CD14-positive monocyte (primary cell): Measurements from ENCODE around the gene KRTAP6-1. TPM values are rescaled to one million over a fixed set of nuclear protein-coding genes. Genes with fewer than 3 reads are reported as not detected.

ENCODE experiments used
- DNase-seq, 3 donors: peaks; one replicate each; pipeline ENCODE4 v3.0.0-alpha.2; 2011 to 2022
- H2AFZ ChIP-seq: 2 replicates; pipeline ENCODE4 v1.6.0; 2012; ENCODE audit warnings: mild to moderate bottlenecking, low read depth, low read length, inconsistent platforms; ENCODE audit not compliant: insufficient read depth, poor library complexity, severe bottlenecking
- H3K27ac ChIP-seq, 2 donors: 1 replicate in 1 of 2; 2 replicates in 1 of 2; pipeline ENCODE4 v1.5.1; 2012 to 2013; ENCODE audit warnings: low read length in 2 of 2, control low read depth in 1 of 2, inconsistent platforms in 1 of 2, low read depth in 1 of 2, mild to moderate bottlenecking in 1 of 2
- H3K27me3 ChIP-seq, 2 donors: one replicate each; pipeline versions ENCODE4 v1.6.0 to v1.6.1; 2011 to 2013; ENCODE audit warnings: low read length in 2 of 2; ENCODE audit not compliant: control insufficient read depth in 2 of 2, insufficient read depth in 2 of 2
- H3K36me3 ChIP-seq, 2 donors: replicated peaks in 1 of 2; 1 replicate in 1 of 2; 2 replicates in 1 of 2; pipeline versions ENCODE4 v1.5.1 to v1.6.1; 2012 to 2013; ENCODE audit warnings: low read length in 2 of 2, control low read depth in 1 of 2, inconsistent platforms in 1 of 2, mild to moderate bottlenecking in 1 of 2; ENCODE audit not compliant: insufficient read depth in 2 of 2, control insufficient read depth in 1 of 2
- H3K4me1 ChIP-seq, 2 donors: 1 replicate in 1 of 2; 2 replicates in 1 of 2; pipeline versions ENCODE4 v1.5.1 to v1.6.1; 2012 to 2013; ENCODE audit warnings: low read length in 2 of 2, control low read depth in 1 of 2, inconsistent platforms in 1 of 2, mild to moderate bottlenecking in 1 of 2, moderate library complexity in 1 of 2; ENCODE audit not compliant: insufficient read depth in 2 of 2, control insufficient read depth in 1 of 2
- H3K4me2 ChIP-seq: replicated peaks from 2 replicates; pipeline ENCODE3; 2012; ENCODE audit warnings: low read length, moderate library complexity, mild to moderate bottlenecking; ENCODE audit not compliant: poor library complexity, severe bottlenecking; ENCODE audit errors: extremely low read depth
- H3K4me3 ChIP-seq, 3 experiments: fragments of 200-600 bp in 1 of 3; sonication (generic) in 1 of 3; replicated peaks in 1 of 3; 1 replicate in 2 of 3; 2 replicates in 1 of 3; pipeline ENCODE4 v1.5.1; 2011 to 2013; ENCODE audit warnings: low read length in 3 of 3, mild to moderate bottlenecking in 3 of 3, control low read depth in 2 of 3, low read depth in 2 of 3, inconsistent platforms in 1 of 3, moderate library complexity in 1 of 3
- H3K79me2 ChIP-seq: 2 replicates; pipeline ENCODE4 v1.6.0; 2012; ENCODE audit warnings: mild to moderate bottlenecking, control low read depth, inconsistent platforms, low read length, moderate library complexity; ENCODE audit not compliant: insufficient read depth
- H3K9ac ChIP-seq: 2 replicates; pipeline ENCODE4 v1.6.0; 2017; ENCODE audit warnings: low read length, mild to moderate bottlenecking; ENCODE audit not compliant: insufficient read depth, poor library complexity, severe bottlenecking
- H3K9me3 ChIP-seq, 2 donors: replicated peaks in 1 of 2; 1 replicate in 1 of 2; 2 replicates in 1 of 2; pipeline versions ENCODE4 v1.5.1 to v1.6.1; 2012 to 2013; ENCODE audit warnings: low read length in 2 of 2, control low read depth in 1 of 2; ENCODE audit not compliant: control insufficient read depth in 1 of 2, insufficient read depth in 1 of 2
- H4K20me1 ChIP-seq: 2 replicates; pipeline ENCODE4 v1.6.0; 2012; ENCODE audit warnings: mild to moderate bottlenecking, low read length, control low read depth, moderate library complexity; ENCODE audit not compliant: insufficient read depth
- H3K27ac Mint-ChIP-seq, 7 donors: one replicate each; pipeline ENCODE4 v1.8.0; 2020; ENCODE audit warnings: mild to moderate bottlenecking in 7 of 7, mixed read lengths in 7 of 7, moderate library complexity in 6 of 7, inconsistent platforms in 2 of 7
- H3K27me3 Mint-ChIP-seq, 3 donors: one replicate each; pipeline ENCODE4 v1.8.0; 2021 to 2022; ENCODE audit warnings: low read depth in 3 of 3, mild to moderate bottlenecking in 3 of 3, mixed read lengths in 3 of 3, moderate library complexity in 3 of 3, inconsistent platforms in 1 of 3
- H3K36me3 Mint-ChIP-seq, 2 donors: one replicate each; pipeline ENCODE4 v1.8.0; 2020; ENCODE audit warnings: mixed read lengths in 2 of 2, inconsistent platforms in 1 of 2, mild to moderate bottlenecking in 1 of 2
- H3K4me1 Mint-ChIP-seq: one replicate; pipeline ENCODE4 v1.8.0; 2020; ENCODE audit warnings: mild to moderate bottlenecking, mixed read lengths
- H3K4me3 Mint-ChIP-seq, 2 donors: one replicate each; pipeline ENCODE4 v1.8.0; 2020; ENCODE audit warnings: mild to moderate bottlenecking in 2 of 2, mixed read lengths in 2 of 2, moderate library complexity in 1 of 2
- H3K9me3 Mint-ChIP-seq, 7 donors: one replicate each; pipeline ENCODE4 v1.8.0; 2020 to 2022; ENCODE audit warnings: mixed read lengths in 7 of 7, mild to moderate bottlenecking in 6 of 7, moderate library complexity in 6 of 7, inconsistent platforms in 2 of 7
- WGBS: methylation state at CpG from one replicate; pipeline ENCODE4 v1.1.5; 2013; ENCODE audit warnings: missing lambda C conversion rate; ENCODE audit not compliant: insufficient coverage; 5-methylcytosine and 5-hydroxymethylcytosine counted together
- intact Hi-C, 2 donors: fragments of 100-400 bp; cut with micrococcal nuclease; formaldehyde crosslinking; loops; one replicate each; pipeline versions ENCODE4 v1.15.0 to v1.15.1; 2023
- polyA plus RNA-seq, 3 donors: library from polyadenylated mRNA; depleted of rRNA in 1 of 3; unstranded in 2 of 3; stranded (reverse) in 1 of 3; fragments of 300-500 nt in 2 of 3; fragments of >200 nt in 1 of 3; fragmentation: Illumina TruSeq in 2 of 3; gene quantifications; 1 replicate in 2 of 3; 2 replicates in 1 of 3; pipeline ENCODE4 v1.2.3, GENCODE V29; 2012 to 2021
- TF ChIP-seq, protein P1 (sequence below): fragments of 200-600 bp; IDR thresholded peaks from one replicate; pipeline ENCODE4 v1.8.0; 2022; ENCODE audit warnings: antibody characterized with exemption, mild to moderate bottlenecking

The KRTAP6-1 gene
- polyA plus RNA-seq, 3 donors = not detected

DNA sequence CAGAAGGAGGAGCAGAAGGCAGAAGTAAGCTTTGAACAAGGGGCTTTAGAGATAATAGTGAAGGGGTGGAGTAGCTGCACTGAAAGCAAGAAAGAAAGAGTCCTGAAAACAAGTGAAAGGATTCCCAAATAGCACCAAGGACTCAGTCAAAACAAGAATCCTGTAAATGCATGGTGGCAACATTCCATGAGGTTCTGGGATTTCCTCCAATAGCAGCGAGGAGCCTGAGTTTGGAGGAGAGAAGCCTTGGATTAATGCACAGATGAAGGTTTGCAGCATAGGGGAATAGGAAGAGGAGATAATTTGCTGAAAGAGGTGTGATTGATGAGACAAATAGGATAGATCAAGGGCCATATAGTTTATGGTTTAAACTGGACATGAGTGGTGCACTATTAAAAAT, 34.4 kb downstream of the KRTAP6-1 start:
- Histone ChIP-seq H4K20me1 (no peaks in the 10 kb centered on the region), H3K27ac (no peak overlapping the region), H2AFZ (no peak overlapping the region), H3K4me1 (no peaks in the 10 kb centered on the region), H3K9ac (no peak overlapping the region), H3K4me2 (no peak overlapping the region), H3K4me3 (no peak overlapping the region), H3K27me3 (no peaks in the 10 kb centered on the region), H3K79me2 (no peaks in the 10 kb centered on the region), H3K36me3 (no peaks in the 10 kb centered on the region), H3K9me3 (peaks cover 0 to 14% of the 10 kb centered on the region in 2 donors)
- Mint-ChIP-seq H3K27ac (no peak overlapping the region), H3K27me3 (no peaks in the 10 kb centered on the region), H3K4me3 (no peak overlapping the region), H3K36me3 (no peaks in the 10 kb centered on the region), H3K9me3 (peaks cover 0 to 7% (median 2%) of the 10 kb centered on the region in 7 donors), H3K4me1 (no peaks in the 10 kb centered on the region)
- TF ChIP-seq, protein P1, sequence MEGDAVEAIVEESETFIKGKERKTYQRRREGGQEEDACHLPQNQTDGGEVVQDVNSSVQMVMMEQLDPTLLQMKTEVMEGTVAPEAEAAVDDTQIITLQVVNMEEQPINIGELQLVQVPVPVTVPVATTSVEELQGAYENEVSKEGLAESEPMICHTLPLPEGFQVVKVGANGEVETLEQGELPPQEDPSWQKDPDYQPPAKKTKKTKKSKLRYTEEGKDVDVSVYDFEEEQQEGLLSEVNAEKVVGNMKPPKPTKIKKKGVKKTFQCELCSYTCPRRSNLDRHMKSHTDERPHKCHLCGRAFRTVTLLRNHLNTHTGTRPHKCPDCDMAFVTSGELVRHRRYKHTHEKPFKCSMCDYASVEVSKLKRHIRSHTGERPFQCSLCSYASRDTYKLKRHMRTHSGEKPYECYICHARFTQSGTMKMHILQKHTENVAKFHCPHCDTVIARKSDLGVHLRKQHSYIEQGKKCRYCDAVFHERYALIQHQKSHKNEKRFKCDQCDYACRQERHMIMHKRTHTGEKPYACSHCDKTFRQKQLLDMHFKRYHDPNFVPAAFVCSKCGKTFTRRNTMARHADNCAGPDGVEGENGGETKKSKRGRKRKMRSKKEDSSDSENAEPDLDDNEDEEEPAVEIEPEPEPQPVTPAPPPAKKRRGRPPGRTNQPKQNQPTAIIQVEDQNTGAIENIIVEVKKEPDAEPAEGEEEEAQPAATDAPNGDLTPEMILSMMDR = no peak
- intact Hi-C loops = no loop called here
- no peak for DNase-seq
- 86% methylated on average over 1 of the region's 1 CpG for WGBS

DNA sequence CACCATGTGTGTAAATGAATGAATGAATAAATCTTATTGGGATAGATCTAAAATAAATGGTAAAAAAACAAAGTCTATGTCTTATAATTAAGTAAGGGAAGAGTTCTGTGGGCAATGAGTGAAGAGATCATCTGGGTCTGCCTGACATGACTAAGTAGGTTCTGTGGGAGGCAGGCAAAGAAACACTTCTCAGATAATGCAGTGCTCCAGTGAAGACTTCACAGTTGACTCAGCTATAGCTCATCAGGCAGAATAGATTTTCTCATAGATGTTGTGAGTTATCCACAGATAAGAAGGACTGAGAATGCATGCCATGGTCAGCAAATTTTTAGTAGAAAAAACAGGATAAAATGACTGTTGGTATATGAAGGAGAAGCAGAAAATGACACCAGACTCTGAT, 36.0 kb downstream of the KRTAP6-1 start:
- no peak overlapping the region for H3K4me3 Mint-ChIP-seq
- no peaks in the 10 kb centered on the region for H3K27me3 Mint-ChIP-seq
- Histone ChIP-seq H3K4me2 (no peak overlapping the region), H3K4me1 (no peaks in the 10 kb centered on the region), H2AFZ (no peak overlapping the region), H3K79me2 (no peaks in the 10 kb centered on the region), H3K27ac (no peak overlapping the region), H3K27me3 (no peaks in the 10 kb centered on the region), H3K9me3 (peaks cover 0 to 6% of the 10 kb centered on the region in 2 donors), H4K20me1 (no peaks in the 10 kb centered on the region), H3K4me3 (no peak overlapping the region), H3K9ac (no peak overlapping the region), H3K36me3 (no peaks in the 10 kb centered on the region)
- TF ChIP-seq, protein P1 = no peak
- no peaks in the 10 kb centered on the region for H3K4me1 Mint-ChIP-seq
- no peak overlapping the region for H3K27ac Mint-ChIP-seq
- no peak for DNase-seq
- intact Hi-C loops = no loop called here
- peaks cover 0 to 5% (median 0%) of the 10 kb centered on the region in 7 donors for H3K9me3 Mint-ChIP-seq
- H3K36me3 Mint-ChIP-seq = no peaks in the 10 kb centered on the region
